ENCODE data around the gene SPTBN4.
"Not testable (repeated sequence)": the region's sequence is repeated elsewhere in the genome, so short reads cannot be mapped to it uniquely, and the experiment has no call there.

SPTBN4 gene

GRCh38 chr19:40549007-40549708 is 82.4 kb downstream of the SPTBN4 start:
- DNase-seq: peak; percentile 71
- in situ Hi-C loops (cut with MboI; ENCODE audit: low pct_unique_long_range_greater_than_20kb, low sequenced_read_pairs): no loop called here

- in situ Hi-C loops (cut with MboI; ENCODE audit: low pct_unique_long_range_greater_than_20kb, low sequenced_read_pairs): no loop called here
- DNase-seq: no peak
These were observed 84.2 kb downstream of the SPTBN4 start for GRCh38 chr19:40550951-40551350.

- DNase-seq: no peak
- in situ Hi-C loops (cut with MboI; ENCODE audit: low pct_unique_long_range_greater_than_20kb, low sequenced_read_pairs): no loop called here
These were observed 86.0 kb downstream of the SPTBN4 start for GRCh38 chr19:40552848-40553247.

GRCh38 chr19:40553885-40554857 is 87.4 kb downstream of the SPTBN4 start:
- no peak for DNase-seq
- in situ Hi-C loops (cut with MboI; ENCODE audit: low pct_unique_long_range_greater_than_20kb, low sequenced_read_pairs): no loop called here

- no peak for DNase-seq
- in situ Hi-C loops (cut with MboI; ENCODE audit: low pct_unique_long_range_greater_than_20kb, low sequenced_read_pairs): no loop called here
These were observed 89.3 kb downstream of the SPTBN4 start for GRCh38 chr19:40555978-40556689.

- in situ Hi-C loops (cut with MboI; ENCODE audit: low pct_unique_long_range_greater_than_20kb, low sequenced_read_pairs): no loop called here
- no peak for DNase-seq
These were observed 90.2 kb downstream of the SPTBN4 start for GRCh38 chr19:40556953-40557530.

GRCh38 chr19:40559394-40559793 is 92.6 kb downstream of the SPTBN4 start:
- in situ Hi-C loops (cut with MboI; ENCODE audit: low pct_unique_long_range_greater_than_20kb, low sequenced_read_pairs): no loop called here

GRCh38 chr19:40560092-40560507 is 93.3 kb downstream of the SPTBN4 start:
- in situ Hi-C loops (cut with MboI; ENCODE audit: low pct_unique_long_range_greater_than_20kb, low sequenced_read_pairs): no loop called here
- DNase-seq: no peak

More at GRCh38 chr19:40559394-40559793, 92.6 kb downstream of the SPTBN4 start:
- DNase-seq: no peak

GRCh38 chr19:40561947-40562346 is 95.1 kb downstream of the SPTBN4 start:
- in situ Hi-C loops (cut with MboI; ENCODE audit: low pct_unique_long_range_greater_than_20kb, low sequenced_read_pairs): no loop called here
- peak; percentile 44 for DNase-seq

GRCh38 chr19:40564535-40564934 is 97.7 kb downstream of the SPTBN4 start:
- DNase-seq; in situ Hi-C loops (cut with MboI; ENCODE audit: low pct_unique_long_range_greater_than_20kb, low sequenced_read_pairs): not testable (repeated sequence)

- in situ Hi-C loops (cut with MboI; ENCODE audit: low pct_unique_long_range_greater_than_20kb, low sequenced_read_pairs): no loop called here
- no peak for DNase-seq
These were observed 98.6 kb downstream of the SPTBN4 start for GRCh38 chr19:40565355-40565754.

GRCh38 chr19:40565910-40566495 is 99.2 kb downstream of the SPTBN4 start:
- in situ Hi-C loops (cut with MboI; ENCODE audit: low pct_unique_long_range_greater_than_20kb, low sequenced_read_pairs): no loop called here
- DNase-seq: no peak

- DNase-seq: no peak
- in situ Hi-C loops (cut with MboI; ENCODE audit: low pct_unique_long_range_greater_than_20kb, low sequenced_read_pairs): no loop called here
These were observed 100.4 kb downstream of the SPTBN4 start for GRCh38 chr19:40567040-40567749.

GRCh38 chr19:40567750-40568494 is 101.1 kb downstream of the SPTBN4 start:
- in situ Hi-C loops (cut with MboI; ENCODE audit: low pct_unique_long_range_greater_than_20kb, low sequenced_read_pairs): no loop called here
- no peak for DNase-seq

- in situ Hi-C loops (cut with MboI; ENCODE audit: low pct_unique_long_range_greater_than_20kb, low sequenced_read_pairs): no loop called here
- peak; percentile 98 for DNase-seq
These were observed 103.7 kb downstream of the SPTBN4 start for GRCh38 chr19:40570313-40571004.

- in situ Hi-C loops (cut with MboI; ENCODE audit: low pct_unique_long_range_greater_than_20kb, low sequenced_read_pairs): no loop called here
- no peak for DNase-seq
These were observed 104.2 kb downstream of the SPTBN4 start for GRCh38 chr19:40571005-40571318.

- in situ Hi-C loops (cut with MboI; ENCODE audit: low pct_unique_long_range_greater_than_20kb, low sequenced_read_pairs): no loop called here
These were observed 105.2 kb downstream of the SPTBN4 start for GRCh38 chr19:40571831-40572495.

More at GRCh38 chr19:40571831-40572495, 105.2 kb downstream of the SPTBN4 start:
- no peak for DNase-seq
